ENCODE data around the gene TFAP2A.

DNA sequence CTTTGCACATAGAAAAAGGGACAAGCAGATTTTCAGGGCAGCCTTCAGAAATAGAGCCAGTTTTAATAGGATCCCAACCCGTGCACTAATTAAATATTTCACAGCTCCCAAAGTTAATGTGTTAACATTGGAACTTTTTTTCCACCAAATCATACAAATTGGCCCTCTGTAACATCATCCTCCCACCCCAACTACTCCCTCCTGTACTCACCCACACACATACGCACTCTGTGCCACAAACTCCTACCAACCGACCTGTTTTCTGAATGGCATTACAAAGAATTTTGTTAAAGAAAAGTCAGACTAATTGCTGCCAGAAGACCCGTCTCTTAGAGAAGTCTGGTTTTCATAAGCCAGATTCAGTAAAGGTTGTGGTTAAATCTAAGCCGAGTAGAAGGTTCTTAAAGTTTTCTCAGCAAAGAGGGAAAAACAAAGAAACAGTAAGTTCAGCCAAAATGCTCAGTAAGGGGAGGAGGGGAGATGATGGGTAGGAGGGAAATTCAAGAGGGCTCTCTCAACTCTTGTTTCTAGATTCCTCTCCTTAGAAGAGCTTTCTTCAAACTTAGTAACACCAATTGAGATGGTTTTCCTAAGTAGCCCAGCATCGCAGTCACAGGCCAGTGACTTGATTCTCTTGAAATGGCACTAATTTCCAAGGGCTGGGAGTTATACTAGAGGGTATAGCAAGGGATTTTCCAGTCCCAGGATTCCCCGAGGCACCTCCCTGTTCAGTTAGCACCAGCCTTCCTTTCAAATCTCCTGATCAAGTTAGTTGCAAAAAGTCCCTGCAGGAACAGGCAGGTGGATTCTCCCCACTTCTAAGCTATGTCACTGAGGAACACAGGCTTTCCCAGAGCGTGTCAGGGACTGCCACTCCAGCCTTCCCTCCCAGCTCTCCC lies 27.9 kb downstream of the TFAP2A start:
- TF ChIP-seq POLR2A (IDR thresholded peaks at IDR 0.05) (no peak), CTCF (IDR thresholded peaks at IDR 0.05) (no peak)

All from adrenal gland (tissue), 5 donors.